HCT116 (cell line): ENCODE data around the gene ENPP6.

Experiments used
- ELF1 ChIP-seq: IDR thresholded peaks from 2 replicates; pipeline ENCODE4 v1.6.1; 2012; ENCODE audit warnings: low read depth, borderline replicate concordance
- EZH2 ChIP-seq: fragments of 200-600 bp; sonication (generic); IDR thresholded peaks from 2 replicates; pipeline ENCODE4 v1.6.1; 2017; ENCODE audit warnings: antibody characterized with exemption, mixed run types
- EZH2phosphoT487 ChIP-seq: fragments of 200-600 bp; IDR thresholded peaks from 2 replicates; pipeline ENCODE4 v1.6.1; 2018; ENCODE audit warnings: antibody characterized with exemption, borderline replicate concordance
- JUND ChIP-seq: IDR thresholded peaks from 2 replicates; pipeline ENCODE4 v1.6.1; 2012
- POLR2A ChIP-seq: IDR thresholded peaks from 2 replicates; pipeline ENCODE4 v1.7.0; 2011; ENCODE audit warnings: borderline replicate concordance; ENCODE audit not compliant: insufficient read depth, insufficient read length; ENCODE audit errors: extremely low read depth
- POLR2AphosphoS5 ChIP-seq: IDR thresholded peaks from 2 replicates; pipeline ENCODE4 v1.6.1; 2011; ENCODE audit warnings: mild to moderate bottlenecking, low read depth, low read length, moderate library complexity
- SIN3A ChIP-seq: IDR thresholded peaks from 2 replicates; pipeline ENCODE4 v1.6.1; 2012; ENCODE audit warnings: low read depth
- SP1 ChIP-seq: IDR thresholded peaks from 2 replicates; pipeline ENCODE4 v1.6.1; 2012; ENCODE audit warnings: low read depth
- YY1 ChIP-seq: IDR thresholded peaks from 2 replicates; pipeline ENCODE4 v1.6.1; 2011; ENCODE audit warnings: low read length, low read depth, moderate library complexity, mild to moderate bottlenecking; ENCODE audit not compliant: insufficient replicate concordance; ENCODE audit errors: extremely low read depth
- TF ChIP-seq, protein P1 (sequence below): IDR thresholded peaks from 2 replicates; pipeline ENCODE4 v1.6.1; 2012
- TF ChIP-seq, protein P2 (sequence below), 3 experiments: fragments of 200-600 bp in 1 of 3; sonication (generic) in 1 of 3; IDR thresholded peaks in 2 of 3; conservative IDR thresholded peaks in 1 of 3; 2 replicates each; pipeline ENCODE4 v1.5.1; 2012 to 2017; ENCODE audit warnings: low read depth in 2 of 3, low read length in 2 of 3, antibody characterized with exemption in 1 of 3, borderline replicate concordance in 1 of 3, control low read depth in 1 of 3, mild to moderate bottlenecking in 1 of 3, mixed read lengths in 1 of 3, mixed run types in 1 of 3, moderate library complexity in 1 of 3; ENCODE audit not compliant: insufficient read depth in 1 of 3
- TF ChIP-seq, protein P3 (sequence below): IDR thresholded peaks from 2 replicates; pipeline ENCODE4 v1.6.1; 2012; ENCODE audit warnings: low read depth
- TF ChIP-seq, protein P4 (sequence below): IDR thresholded peaks from 2 replicates; pipeline ENCODE4 v1.6.1; 2011; ENCODE audit warnings: mild to moderate bottlenecking, low read length, moderate library complexity; ENCODE audit not compliant: insufficient replicate concordance; ENCODE audit errors: extremely low read depth

DNA sequence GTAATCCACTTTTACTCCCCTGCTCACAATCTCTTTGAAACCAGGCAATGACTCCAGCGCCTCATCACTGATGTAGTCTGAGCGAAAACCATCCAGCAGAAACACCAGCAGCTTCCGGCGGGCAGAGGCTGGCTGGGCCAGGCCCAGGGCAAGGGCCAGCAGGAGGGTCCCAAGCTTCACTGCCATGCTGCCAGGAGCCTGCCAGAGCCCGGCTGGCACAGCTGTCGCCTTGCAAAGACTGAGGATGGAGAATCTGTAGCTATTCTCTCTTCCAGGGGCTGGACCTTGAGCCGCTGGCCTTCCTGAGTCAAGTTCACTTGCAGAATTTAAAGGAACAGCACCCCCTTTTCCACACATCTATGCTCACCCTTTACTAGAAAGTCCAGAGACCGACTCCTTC lies at the start of gene ENPP6:
- TF ChIP-seq POLR2A (no peak), SIN3A (no peak), EZH2phosphoT487 (no peak), EZH2 (no peak), ELF1 (no peak), JUND (no peak), SP1 (no peak), YY1 (no peak), POLR2AphosphoS5 (no peak)
- TF ChIP-seq, protein P1, sequence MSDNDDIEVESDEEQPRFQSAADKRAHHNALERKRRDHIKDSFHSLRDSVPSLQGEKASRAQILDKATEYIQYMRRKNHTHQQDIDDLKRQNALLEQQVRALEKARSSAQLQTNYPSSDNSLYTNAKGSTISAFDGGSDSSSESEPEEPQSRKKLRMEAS: no peak
- TF ChIP-seq, protein P2, sequence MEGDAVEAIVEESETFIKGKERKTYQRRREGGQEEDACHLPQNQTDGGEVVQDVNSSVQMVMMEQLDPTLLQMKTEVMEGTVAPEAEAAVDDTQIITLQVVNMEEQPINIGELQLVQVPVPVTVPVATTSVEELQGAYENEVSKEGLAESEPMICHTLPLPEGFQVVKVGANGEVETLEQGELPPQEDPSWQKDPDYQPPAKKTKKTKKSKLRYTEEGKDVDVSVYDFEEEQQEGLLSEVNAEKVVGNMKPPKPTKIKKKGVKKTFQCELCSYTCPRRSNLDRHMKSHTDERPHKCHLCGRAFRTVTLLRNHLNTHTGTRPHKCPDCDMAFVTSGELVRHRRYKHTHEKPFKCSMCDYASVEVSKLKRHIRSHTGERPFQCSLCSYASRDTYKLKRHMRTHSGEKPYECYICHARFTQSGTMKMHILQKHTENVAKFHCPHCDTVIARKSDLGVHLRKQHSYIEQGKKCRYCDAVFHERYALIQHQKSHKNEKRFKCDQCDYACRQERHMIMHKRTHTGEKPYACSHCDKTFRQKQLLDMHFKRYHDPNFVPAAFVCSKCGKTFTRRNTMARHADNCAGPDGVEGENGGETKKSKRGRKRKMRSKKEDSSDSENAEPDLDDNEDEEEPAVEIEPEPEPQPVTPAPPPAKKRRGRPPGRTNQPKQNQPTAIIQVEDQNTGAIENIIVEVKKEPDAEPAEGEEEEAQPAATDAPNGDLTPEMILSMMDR (IDR thresholded peaks at IDR 0.05 in 2 of 3, conservative IDR thresholded peaks at IDR 0.05 in 1 of 3; ENCODE audit: borderline replicate concordance in 1 of 3, insufficient read depth in 1 of 3, low read depth in 2 of 3, low read length in 2 of 3): no peak
- TF ChIP-seq, protein P3, sequence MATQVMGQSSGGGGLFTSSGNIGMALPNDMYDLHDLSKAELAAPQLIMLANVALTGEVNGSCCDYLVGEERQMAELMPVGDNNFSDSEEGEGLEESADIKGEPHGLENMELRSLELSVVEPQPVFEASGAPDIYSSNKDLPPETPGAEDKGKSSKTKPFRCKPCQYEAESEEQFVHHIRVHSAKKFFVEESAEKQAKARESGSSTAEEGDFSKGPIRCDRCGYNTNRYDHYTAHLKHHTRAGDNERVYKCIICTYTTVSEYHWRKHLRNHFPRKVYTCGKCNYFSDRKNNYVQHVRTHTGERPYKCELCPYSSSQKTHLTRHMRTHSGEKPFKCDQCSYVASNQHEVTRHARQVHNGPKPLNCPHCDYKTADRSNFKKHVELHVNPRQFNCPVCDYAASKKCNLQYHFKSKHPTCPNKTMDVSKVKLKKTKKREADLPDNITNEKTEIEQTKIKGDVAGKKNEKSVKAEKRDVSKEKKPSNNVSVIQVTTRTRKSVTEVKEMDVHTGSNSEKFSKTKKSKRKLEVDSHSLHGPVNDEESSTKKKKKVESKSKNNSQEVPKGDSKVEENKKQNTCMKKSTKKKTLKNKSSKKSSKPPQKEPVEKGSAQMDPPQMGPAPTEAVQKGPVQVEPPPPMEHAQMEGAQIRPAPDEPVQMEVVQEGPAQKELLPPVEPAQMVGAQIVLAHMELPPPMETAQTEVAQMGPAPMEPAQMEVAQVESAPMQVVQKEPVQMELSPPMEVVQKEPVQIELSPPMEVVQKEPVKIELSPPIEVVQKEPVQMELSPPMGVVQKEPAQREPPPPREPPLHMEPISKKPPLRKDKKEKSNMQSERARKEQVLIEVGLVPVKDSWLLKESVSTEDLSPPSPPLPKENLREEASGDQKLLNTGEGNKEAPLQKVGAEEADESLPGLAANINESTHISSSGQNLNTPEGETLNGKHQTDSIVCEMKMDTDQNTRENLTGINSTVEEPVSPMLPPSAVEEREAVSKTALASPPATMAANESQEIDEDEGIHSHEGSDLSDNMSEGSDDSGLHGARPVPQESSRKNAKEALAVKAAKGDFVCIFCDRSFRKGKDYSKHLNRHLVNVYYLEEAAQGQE: no peak
- TF ChIP-seq, protein P4, sequence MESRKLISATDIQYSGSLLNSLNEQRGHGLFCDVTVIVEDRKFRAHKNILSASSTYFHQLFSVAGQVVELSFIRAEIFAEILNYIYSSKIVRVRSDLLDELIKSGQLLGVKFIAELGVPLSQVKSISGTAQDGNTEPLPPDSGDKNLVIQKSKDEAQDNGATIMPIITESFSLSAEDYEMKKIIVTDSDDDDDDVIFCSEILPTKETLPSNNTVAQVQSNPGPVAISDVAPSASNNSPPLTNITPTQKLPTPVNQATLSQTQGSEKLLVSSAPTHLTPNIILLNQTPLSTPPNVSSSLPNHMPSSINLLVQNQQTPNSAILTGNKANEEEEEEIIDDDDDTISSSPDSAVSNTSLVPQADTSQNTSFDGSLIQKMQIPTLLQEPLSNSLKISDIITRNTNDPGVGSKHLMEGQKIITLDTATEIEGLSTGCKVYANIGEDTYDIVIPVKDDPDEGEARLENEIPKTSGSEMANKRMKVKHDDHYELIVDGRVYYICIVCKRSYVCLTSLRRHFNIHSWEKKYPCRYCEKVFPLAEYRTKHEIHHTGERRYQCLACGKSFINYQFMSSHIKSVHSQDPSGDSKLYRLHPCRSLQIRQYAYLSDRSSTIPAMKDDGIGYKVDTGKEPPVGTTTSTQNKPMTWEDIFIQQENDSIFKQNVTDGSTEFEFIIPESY: no peak
